GDM1 (cell line): ENCODE results near the gene CD300LF.

Source experiments
- DNase-seq: peaks from one replicate; lab custom pipeline; 2025; lab: John Stamatoyannopoulos, UW

The CD300LF gene

GRCh38 chr17:74686761-74687160, 26.0 kb downstream of the CD300LF start:
- no peak for DNase-seq

DNA sequence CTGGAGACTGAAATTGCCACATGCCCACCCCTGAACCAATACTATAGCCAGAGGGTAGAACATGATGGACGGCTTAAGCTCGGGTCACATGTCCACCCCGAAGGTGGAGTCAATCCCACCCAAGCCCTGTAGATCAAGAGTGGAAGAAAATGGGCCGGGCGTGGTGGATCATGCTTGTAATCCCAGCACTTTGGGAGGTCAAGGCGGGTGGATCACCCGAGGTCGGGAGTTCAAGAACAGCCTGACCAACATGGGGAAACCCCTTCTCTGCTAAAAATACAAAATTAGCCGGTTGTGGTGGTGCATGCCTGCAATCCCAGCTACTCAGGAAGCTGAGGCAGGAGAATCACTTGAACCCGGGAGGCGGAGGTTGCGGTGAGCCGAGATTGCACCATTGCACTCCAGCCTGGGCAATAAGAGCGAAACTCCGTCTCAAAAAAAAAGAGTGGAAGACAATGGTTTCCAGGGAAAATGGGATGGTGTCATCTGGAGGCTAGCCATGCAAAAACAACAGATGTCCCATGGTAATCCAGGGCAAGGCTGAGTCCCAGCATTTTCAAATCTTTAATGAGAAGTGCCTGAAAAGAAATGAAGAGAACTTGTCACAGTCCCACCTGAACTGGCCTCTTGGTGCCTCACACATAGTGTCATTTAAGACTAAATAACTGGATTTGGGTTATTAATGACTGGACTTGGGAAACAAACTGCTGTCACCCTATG, 30.1 kb downstream of the CD300LF start:
- DNase-seq: no peak

- DNase-seq: no peak
Observed at GRCh38 chr17:74682028-74682427, 30.7 kb downstream of the CD300LF start.

DNA sequence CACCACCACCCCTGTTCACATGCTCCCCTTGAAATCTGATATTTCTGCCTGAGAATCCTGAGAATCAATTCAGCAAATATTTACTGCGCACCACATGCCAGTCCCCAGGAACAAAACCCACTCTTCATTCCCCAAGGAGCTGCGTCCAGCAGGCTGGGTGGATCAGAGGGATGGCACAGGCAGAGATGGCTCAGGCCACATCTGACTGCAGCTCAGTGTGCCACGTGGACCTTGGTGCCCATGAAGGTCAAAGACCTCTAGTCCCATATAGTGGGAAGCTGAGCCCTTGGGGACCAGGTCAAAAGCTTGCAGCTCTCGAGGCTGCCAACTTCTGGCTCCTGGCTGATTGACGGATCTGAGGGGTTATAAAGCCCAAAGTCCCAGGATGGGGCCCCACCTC, 31.8 kb downstream of the CD300LF start:
- DNase-seq: no peak

- no peak for DNase-seq
Observed at GRCh38 chr17:74680213-74680612, 32.5 kb downstream of the CD300LF start.

DNA sequence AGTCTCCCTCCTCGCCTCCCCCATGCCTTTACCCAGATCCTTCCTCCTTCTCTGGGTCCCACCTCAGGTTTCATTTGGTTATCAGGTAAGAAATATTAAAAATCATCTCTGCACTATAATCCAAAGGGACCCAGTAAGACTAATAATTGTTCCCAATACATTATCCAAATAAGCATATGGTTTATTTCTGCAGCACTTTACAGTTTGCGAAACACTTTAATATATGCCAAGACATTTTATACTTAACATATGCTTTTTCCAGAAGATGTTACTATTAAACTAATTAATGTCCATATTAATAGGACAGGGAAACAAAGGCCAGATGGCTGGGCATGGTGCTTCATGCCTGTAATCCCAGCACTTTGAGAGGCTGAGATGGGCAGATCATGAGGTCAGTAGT, 33.3 kb downstream of the CD300LF start:
- no peak for DNase-seq

GRCh38 chr17:74678541-74678940, 34.2 kb downstream of the CD300LF start:
- DNase-seq: peak; percentile 12

- DNase-seq: peak; percentile 38
Observed at GRCh38 chr17:74677558-74678466, 34.9 kb downstream of the CD300LF start.

DNA sequence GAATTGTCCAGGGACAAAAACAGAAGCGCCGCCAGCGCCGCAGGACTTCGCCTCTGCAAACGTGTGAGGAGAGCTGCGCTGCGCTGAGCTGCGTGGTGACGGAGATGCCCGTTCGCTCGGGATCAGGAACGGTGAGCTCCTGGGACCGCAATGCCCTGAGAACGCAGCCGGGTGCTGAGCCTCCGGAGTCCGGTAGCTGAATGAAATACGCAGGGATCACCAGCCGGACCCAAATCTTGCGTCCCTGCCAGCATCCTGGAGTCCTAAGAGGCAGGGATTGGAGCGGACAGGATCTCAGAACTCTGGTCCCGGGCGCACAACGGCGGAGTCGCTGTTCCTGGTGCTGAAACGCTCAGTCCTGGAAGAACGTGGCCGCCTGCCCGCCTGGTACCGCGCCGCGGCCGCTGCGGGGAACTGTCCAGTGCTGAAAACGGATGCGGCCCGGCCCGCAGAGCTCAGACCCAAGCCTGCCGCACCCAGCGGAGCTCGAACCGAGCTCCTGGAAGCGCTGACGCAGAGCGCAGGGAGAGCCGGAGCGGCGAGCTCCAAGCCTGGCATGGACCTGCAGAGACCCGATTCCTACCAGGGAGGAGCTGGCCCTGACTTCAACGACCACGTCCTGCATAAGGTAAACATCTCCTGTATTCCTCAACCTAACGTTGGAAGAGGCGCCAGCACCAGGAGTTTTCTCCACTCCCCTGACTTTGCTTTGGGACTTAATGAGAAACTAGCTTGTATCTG, 41.5 kb downstream of the CD300LF start:
- DNase-seq: peak; percentile 10

- DNase-seq: no peak
Observed at GRCh38 chr17:74670329-74670728, 42.4 kb downstream of the CD300LF start.

- DNase-seq: no peak
Observed at GRCh38 chr17:74663561-74663960, 49.2 kb downstream of the CD300LF start.

GRCh38 chr17:74659889-74660288, 52.8 kb downstream of the CD300LF start:
- DNase-seq: no peak

- no peak for DNase-seq
Observed at GRCh38 chr17:74658620-74659019, 54.1 kb downstream of the CD300LF start.

DNA sequence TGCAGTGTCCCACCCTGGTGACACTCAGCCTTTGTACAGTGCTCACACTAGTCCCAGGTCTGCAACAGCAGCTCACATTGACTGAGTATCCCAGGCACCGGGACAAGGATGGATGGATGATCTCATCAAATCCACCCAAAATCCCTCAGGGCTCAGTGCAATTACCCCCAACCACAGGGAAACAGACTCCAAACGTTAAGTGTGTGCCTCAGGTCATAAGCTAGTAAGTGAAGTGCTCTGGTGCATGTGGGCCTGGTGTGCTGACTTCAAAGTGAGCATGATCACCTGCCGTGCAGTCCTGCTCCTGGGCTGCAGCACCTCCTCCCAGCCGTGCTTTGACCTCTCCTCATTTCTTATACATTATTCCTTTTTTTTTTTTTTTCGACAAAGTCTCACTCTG, 58.0 kb downstream of the CD300LF start:
- DNase-seq: no peak

GRCh38 chr17:74652020-74652419, 60.7 kb downstream of the CD300LF start:
- no peak for DNase-seq

DNA sequence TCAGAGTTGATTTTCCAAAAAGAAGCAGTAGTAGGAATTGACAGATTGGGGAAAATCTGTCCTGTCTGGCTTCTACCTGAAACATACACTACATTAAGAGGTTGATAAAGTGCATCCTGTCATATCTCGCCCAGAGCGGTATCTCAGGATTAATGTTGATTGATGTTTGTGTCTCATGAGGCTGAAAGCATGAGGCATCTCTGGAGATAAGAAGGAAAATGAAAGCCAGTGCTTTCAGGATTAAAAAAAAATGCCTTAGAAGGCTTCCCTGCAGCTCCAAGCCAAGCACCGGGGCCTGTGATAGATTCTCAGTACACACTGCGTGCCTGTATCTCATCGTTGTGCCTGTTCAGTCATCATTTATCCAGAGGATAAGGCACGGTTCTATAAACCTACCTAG, 62.8 kb downstream of the CD300LF start:
- no peak for DNase-seq

GRCh38 chr17:74647871-74648672, 64.7 kb downstream of the CD300LF start:
- DNase-seq: no peak

- peak; percentile 22 for DNase-seq
Observed at GRCh38 chr17:74646231-74646630, 66.5 kb downstream of the CD300LF start.

GRCh38 chr17:74645010-74645409, 67.7 kb downstream of the CD300LF start:
- no peak for DNase-seq

- DNase-seq: no peak
Observed at GRCh38 chr17:74644419-74644818, 68.3 kb downstream of the CD300LF start.
